ENCODE data around the gene NOXO1.
A peak's percentile ranks its signal among the peaks of the same experiment; 100 is the strongest.
"Not testable (repeated sequence)": the region's sequence is repeated elsewhere in the genome, so short reads cannot be mapped to it uniquely, and the experiment has no call there.

The NOXO1 gene

DNA sequence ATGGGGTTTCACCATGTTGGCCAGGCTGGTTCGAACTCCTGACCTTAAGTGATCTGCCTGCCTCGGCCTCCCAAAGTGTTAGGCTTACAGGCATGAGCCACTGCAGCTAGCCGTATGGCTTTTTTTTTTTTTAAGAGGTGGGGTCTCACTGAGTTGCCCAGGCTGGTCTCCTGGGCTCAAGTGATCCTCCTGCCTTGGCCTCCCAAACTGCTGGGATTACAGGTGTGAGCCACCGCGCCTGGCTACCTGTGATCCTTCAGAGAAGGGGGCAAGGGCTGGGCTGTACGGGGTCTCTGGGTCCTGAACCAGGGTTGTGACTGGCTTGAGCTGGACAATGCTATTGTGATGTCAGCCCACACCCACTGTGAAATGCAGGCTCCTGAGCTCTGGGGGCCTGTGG lies 14.8 kb downstream of the NOXO1 start, which contains the start of gene RNF151:
Gene RNF151, plus strand, starts transcription at position 397 of the 400 bp plus-strand sequence. CDS start 26 bp downstream, outside the sequence.
- Histone ChIP-seq H3K27me3 (ENCODE audit: control insufficient read depth, insufficient read depth, low read length) (no peaks in the 10 kb centered on the region), H3K4me1 (ENCODE audit: control insufficient read depth, insufficient read depth, low read length) (peaks cover 14% of the 10 kb centered on the region), H3K9ac (ENCODE audit: low read length) (no peak within 1 kb of the TSS), H3K4me3 (ENCODE audit: low read length) (peak within 1 kb of the TSS; percentile 77), H3K27ac (ENCODE audit: low read depth, low read length) (peak within 1 kb of the TSS; percentile 95), H3K36me3 (ENCODE audit: control insufficient read depth, insufficient read depth, low read length) (peaks cover 14% of the 10 kb centered on the region)

DNA sequence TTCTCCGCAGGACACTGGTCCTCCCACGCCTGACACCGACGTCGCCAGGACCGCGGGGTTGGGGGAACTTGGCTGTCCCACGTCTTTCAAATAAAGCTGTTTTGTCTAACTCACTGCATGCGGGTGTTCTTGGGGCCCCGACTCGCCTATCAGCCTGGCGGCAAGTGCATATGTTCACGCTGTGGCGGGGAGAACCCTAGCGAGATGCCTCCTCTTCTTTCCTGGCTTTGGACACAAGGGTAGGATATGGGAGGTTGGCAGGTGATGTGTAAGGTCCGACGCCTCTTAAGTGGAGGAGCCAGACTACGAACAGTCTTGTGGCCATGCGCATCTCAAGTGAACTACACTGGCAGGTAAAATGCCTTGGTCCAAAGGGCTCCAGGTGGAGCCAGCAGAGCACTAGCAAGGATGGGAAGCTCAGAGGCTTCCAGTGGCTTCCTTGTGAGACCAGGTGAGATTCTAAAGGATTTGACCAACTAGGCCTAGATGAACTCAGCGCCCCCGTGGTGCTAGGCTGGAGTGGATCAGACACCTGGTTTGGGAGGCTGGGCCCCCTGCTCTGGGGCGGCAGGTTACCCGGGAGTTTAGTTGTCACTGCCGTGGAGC lies 15.8 kb downstream of the NOXO1 start:
- Histone ChIP-seq H3K27ac (ENCODE audit: low read depth, low read length) (peak overlapping the region; percentile 95), H3K9ac (ENCODE audit: low read length) (peak overlapping the region; percentile 84), H3K4me1 (ENCODE audit: control insufficient read depth, insufficient read depth, low read length) (peaks cover 15% of the 10 kb centered on the region), H3K36me3 (ENCODE audit: control insufficient read depth, insufficient read depth, low read length) (peaks cover 16% of the 10 kb centered on the region), H3K27me3 (ENCODE audit: control insufficient read depth, insufficient read depth, low read length) (no peaks in the 10 kb centered on the region), H3K4me3 (ENCODE audit: low read length) (peak overlapping the region; percentile 77)

GRCh38 chr16:1964506-1965395 lies 16.5 kb downstream of the NOXO1 start, which contains the start of gene RPS2:
TSS of gene RPS2 (minus strand) at chr16:1964826. CDS start at chr16:1964625, 201 bp downstream.
- peak within 1 kb of the TSS; percentile 80 for H3K4me3 ChIP-seq (ENCODE audit: low read length)
- no peaks in the 10 kb centered on the region for H3K27me3 ChIP-seq (ENCODE audit: control insufficient read depth, insufficient read depth, low read length)
- peaks cover 16% of the 10 kb centered on the region for H3K36me3 ChIP-seq (ENCODE audit: control insufficient read depth, insufficient read depth, low read length)
- H3K9ac ChIP-seq (ENCODE audit: low read length) = peak within 1 kb of the TSS; percentile 84
- peak within 1 kb of the TSS; percentile 95 for H3K27ac ChIP-seq (ENCODE audit: low read depth, low read length)
- peaks cover 18% of the 10 kb centered on the region for H3K4me1 ChIP-seq (ENCODE audit: control insufficient read depth, insufficient read depth, low read length)

DNA sequence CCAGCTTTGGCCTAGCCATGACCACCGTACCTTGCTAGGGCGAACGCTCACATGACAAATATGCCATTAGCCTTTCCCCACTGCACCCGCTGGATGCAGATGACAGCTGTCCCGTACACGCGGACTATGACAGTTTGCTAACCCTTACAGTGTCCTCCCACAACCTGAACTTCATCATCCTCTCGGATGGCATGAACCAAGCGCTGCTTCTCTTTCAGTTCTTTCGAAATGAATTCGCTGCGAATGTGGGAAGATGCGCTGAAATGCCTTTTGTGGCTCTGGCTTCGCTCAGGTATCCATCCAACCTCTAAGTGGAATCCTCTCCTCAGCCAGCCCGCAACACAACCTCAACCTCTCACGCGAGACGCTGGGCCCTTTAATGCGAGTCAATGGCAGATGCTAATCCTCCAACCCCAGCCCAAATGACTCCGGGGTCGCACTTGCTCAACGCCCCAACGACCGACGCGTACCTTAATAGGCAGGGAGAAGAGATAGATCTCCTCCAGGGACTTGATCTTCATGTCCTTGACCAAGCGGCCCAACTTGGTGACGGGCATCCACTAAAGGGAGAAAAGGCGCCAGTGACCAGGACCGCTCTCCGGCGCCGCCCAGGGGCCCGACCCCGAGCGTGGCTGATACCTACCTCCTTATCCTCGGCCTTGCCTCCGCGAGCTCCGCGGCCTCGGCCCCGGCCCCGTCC lies 17.3 kb downstream of the NOXO1 start:
- peaks cover 19% of the 10 kb centered on the region for H3K4me1 ChIP-seq (ENCODE audit: control insufficient read depth, insufficient read depth, low read length)
- H3K4me3 ChIP-seq (ENCODE audit: low read length) = peak overlapping the region; percentile 80
- peaks cover 16% of the 10 kb centered on the region for H3K36me3 ChIP-seq (ENCODE audit: control insufficient read depth, insufficient read depth, low read length)
- H3K9ac ChIP-seq (ENCODE audit: low read length) = peak overlapping the region; percentile 59
- peak overlapping the region; percentile 95 for H3K27ac ChIP-seq (ENCODE audit: low read depth, low read length)
- H3K27me3 ChIP-seq (ENCODE audit: control insufficient read depth, insufficient read depth, low read length) = no peaks in the 10 kb centered on the region

- peaks cover 22% of the 10 kb centered on the region for H3K4me1 ChIP-seq (ENCODE audit: control insufficient read depth, insufficient read depth, low read length)
- peaks cover 16% of the 10 kb centered on the region for H3K36me3 ChIP-seq (ENCODE audit: control insufficient read depth, insufficient read depth, low read length)
- not testable (repeated sequence) for H3K27ac ChIP-seq (ENCODE audit: low read depth, low read length); H3K4me3 ChIP-seq (ENCODE audit: low read length); H3K27me3 ChIP-seq (ENCODE audit: control insufficient read depth, insufficient read depth, low read length); H3K9ac ChIP-seq (ENCODE audit: low read length)
Measured at GRCh38 chr16:1962161-1963153, 18.8 kb downstream of the NOXO1 start.

- peaks cover 16% of the 10 kb centered on the region for H3K36me3 ChIP-seq (ENCODE audit: control insufficient read depth, insufficient read depth, low read length)
- H3K9ac ChIP-seq (ENCODE audit: low read length) = no peak overlapping the region
- peaks cover 22% of the 10 kb centered on the region for H3K4me1 ChIP-seq (ENCODE audit: control insufficient read depth, insufficient read depth, low read length)
- H3K27me3 ChIP-seq (ENCODE audit: control insufficient read depth, insufficient read depth, low read length) = no peaks in the 10 kb centered on the region
- no peak overlapping the region for H3K27ac ChIP-seq (ENCODE audit: low read depth, low read length)
- no peak overlapping the region for H3K4me3 ChIP-seq (ENCODE audit: low read length)
Measured at GRCh38 chr16:1961651-1962067, 19.6 kb downstream of the NOXO1 start.

DNA sequence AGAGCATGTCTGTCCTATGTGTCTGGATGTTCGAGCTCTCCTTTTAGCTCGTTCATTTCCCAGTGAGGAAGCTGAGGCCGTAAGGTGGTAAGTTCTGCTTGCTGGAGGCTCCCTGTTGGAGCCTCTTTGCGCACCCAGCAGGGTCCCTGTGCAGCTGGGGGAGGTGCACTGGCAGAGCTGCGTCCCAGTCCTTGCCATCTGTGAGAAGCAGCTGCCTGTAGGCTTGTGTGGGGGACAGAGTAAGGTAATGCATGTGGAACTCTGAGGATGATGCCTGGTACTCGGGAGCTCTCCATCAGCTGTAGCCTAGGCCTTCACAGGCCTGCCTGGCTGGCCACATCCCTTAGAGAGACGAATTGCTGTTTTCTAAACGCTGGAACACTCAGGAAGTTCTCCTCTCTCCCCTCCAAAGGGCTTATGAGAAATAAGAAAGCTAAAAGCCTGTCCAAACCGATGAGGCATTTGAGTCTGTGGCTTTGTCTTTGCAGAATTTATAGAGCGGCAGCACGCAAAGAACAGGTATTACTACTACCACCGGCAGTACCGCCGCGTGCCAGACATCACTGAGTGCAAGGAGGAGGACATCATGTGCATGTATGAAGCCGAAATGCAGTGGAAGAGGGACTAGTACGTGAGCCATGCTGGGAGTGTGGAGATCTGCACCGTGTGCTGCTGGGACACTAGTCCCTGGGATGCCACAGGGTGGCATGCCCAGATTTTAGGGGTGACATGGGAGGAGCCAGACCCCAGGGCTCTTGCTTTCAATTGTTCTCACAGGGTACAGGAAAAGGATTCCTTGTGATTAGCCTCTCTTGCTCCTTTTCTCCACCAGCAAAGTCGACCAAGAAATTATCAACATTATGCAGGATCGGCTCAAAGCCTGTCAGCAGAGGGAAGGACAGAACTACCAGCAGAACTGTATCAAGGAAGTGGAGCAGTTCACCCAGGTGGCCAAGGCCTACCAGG lies 20.3 kb downstream of the NOXO1 start:
- H3K4me3 ChIP-seq (ENCODE audit: low read length) = peak overlapping the region; percentile 84
- no peak overlapping the region for H3K27ac ChIP-seq (ENCODE audit: low read depth, low read length)
- H3K36me3 ChIP-seq (ENCODE audit: control insufficient read depth, insufficient read depth, low read length) = peaks cover 16% of the 10 kb centered on the region
- no peaks in the 10 kb centered on the region for H3K27me3 ChIP-seq (ENCODE audit: control insufficient read depth, insufficient read depth, low read length)
- H3K9ac ChIP-seq (ENCODE audit: low read length) = no peak overlapping the region
- H3K4me1 ChIP-seq (ENCODE audit: control insufficient read depth, insufficient read depth, low read length) = peaks cover 22% of the 10 kb centered on the region

GRCh38 chr16:1959269-1960039 lies 21.8 kb downstream of the NOXO1 start, which contains the start of gene NDUFB10:
TSS of gene NDUFB10 (plus strand) at chr16:1959538. CDS start at chr16:1959625, 87 bp downstream.
- Histone ChIP-seq H3K27ac (ENCODE audit: low read depth, low read length) (peak within 1 kb of the TSS; percentile 89), H3K36me3 (ENCODE audit: control insufficient read depth, insufficient read depth, low read length) (peaks cover 16% of the 10 kb centered on the region), H3K4me3 (ENCODE audit: low read length) (peak within 1 kb of the TSS; percentile 84), H3K9ac (ENCODE audit: low read length) (peak within 1 kb of the TSS; percentile 90), H3K27me3 (ENCODE audit: control insufficient read depth, insufficient read depth, low read length) (no peaks in the 10 kb centered on the region), H3K4me1 (ENCODE audit: control insufficient read depth, insufficient read depth, low read length) (peaks cover 16% of the 10 kb centered on the region)

GRCh38 chr16:1958715-1959268 lies 22.5 kb downstream of the NOXO1 start:
- H3K9ac ChIP-seq (ENCODE audit: low read length) = peak overlapping the region; percentile 4
- H3K36me3 ChIP-seq (ENCODE audit: control insufficient read depth, insufficient read depth, low read length) = peaks cover 15% of the 10 kb centered on the region
- H3K27me3 ChIP-seq (ENCODE audit: control insufficient read depth, insufficient read depth, low read length) = no peaks in the 10 kb centered on the region
- H3K27ac ChIP-seq (ENCODE audit: low read depth, low read length) = peak overlapping the region; percentile 89
- peaks cover 13% of the 10 kb centered on the region for H3K4me1 ChIP-seq (ENCODE audit: control insufficient read depth, insufficient read depth, low read length)
- peak overlapping the region; percentile 57 for H3K4me3 ChIP-seq (ENCODE audit: low read length)

DNA sequence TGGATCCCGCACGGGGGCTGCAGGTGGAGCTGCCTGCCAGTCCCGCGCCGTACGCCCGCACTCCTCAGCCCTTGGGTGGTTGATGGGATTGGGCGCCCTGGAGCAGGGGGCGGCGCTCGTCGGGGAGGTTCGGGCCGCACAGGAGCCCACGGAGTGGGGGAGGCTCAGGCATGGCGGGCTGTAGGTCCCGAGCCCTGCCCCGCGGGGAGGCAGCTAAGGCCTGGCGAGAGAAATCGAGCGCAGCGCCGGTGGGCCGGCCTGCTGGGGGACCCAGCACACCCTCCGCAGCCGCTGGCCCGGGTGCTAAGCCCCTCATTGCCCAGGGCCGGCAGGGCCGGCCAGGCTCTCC lies 23.2 kb downstream of the NOXO1 start:
- H3K4me1 ChIP-seq (ENCODE audit: control insufficient read depth, insufficient read depth, low read length) = peaks cover 10% of the 10 kb centered on the region
- not testable (repeated sequence) for H3K4me3 ChIP-seq (ENCODE audit: low read length); H3K36me3 ChIP-seq (ENCODE audit: control insufficient read depth, insufficient read depth, low read length); H3K27ac ChIP-seq (ENCODE audit: low read depth, low read length); H3K27me3 ChIP-seq (ENCODE audit: control insufficient read depth, insufficient read depth, low read length); H3K9ac ChIP-seq (ENCODE audit: low read length)

All from rectal smooth muscle tissue (tissue), 1 donor.